Naive B cell (primary cell): Measurements from ENCODE around the gene ANKMY1. TPM values are rescaled to one million over a fixed set of nuclear protein-coding genes. Genes with fewer than 3 reads are reported as not detected.

Source experiments
- ATAC-seq, 2 donors: fragments of 150-1000 bp; cut with Tn5 transposase; 2 replicates each; pipeline ENCODE4 v1.10.0; 2021; ENCODE audit warnings: low read depth in 2 of 2, mild to moderate bottlenecking in 2 of 2, moderate library complexity in 2 of 2
- DNase-seq: peaks from one replicate; pipeline ENCODE4 v3.0.0; 2022
- H3K27ac Mint-ChIP-seq, 6 donors: one replicate each; pipeline ENCODE4 v1.8.0; 2020 to 2022; ENCODE audit warnings: mild to moderate bottlenecking in 6 of 6, mixed read lengths in 6 of 6, moderate library complexity in 5 of 6, inconsistent platforms in 2 of 6
- H3K27me3 Mint-ChIP-seq, 3 donors: one replicate each; pipeline ENCODE4 v1.8.0; 2021 to 2022; ENCODE audit warnings: mixed read lengths in 3 of 3, mild to moderate bottlenecking in 1 of 3
- H3K36me3 Mint-ChIP-seq, 2 donors: one replicate each; pipeline ENCODE4 v1.8.0; 2020 to 2022; ENCODE audit warnings: mixed read lengths in 2 of 2, inconsistent platforms in 1 of 2, mild to moderate bottlenecking in 1 of 2
- H3K4me1 Mint-ChIP-seq, 3 donors: one replicate each; pipeline ENCODE4 v1.8.0; 2020 to 2022; ENCODE audit warnings: mixed read lengths in 3 of 3, inconsistent platforms in 1 of 3, mild to moderate bottlenecking in 1 of 3, moderate library complexity in 1 of 3
- H3K4me3 Mint-ChIP-seq, 8 donors: one replicate each; pipeline ENCODE4 v1.8.0; 2020 to 2022; ENCODE audit warnings: mild to moderate bottlenecking in 8 of 8, mixed read lengths in 8 of 8, moderate library complexity in 8 of 8, inconsistent platforms in 2 of 8
- H3K9me3 Mint-ChIP-seq, 7 donors: one replicate each; pipeline ENCODE4 v1.8.0; 2020 to 2022; ENCODE audit warnings: mixed read lengths in 7 of 7, mild to moderate bottlenecking in 5 of 7, inconsistent platforms in 2 of 7, moderate library complexity in 1 of 7
- polyA plus RNA-seq, 6 donors: library from polyadenylated mRNA; unstranded; fragments of 300-500 nt; fragmentation: Illumina TruSeq; gene quantifications; one replicate each; pipeline ENCODE4 v1.2.3, GENCODE V29; 2021; ENCODE audit warnings: low read depth in 6 of 6

The ANKMY1 gene
- polyA plus RNA-seq, 6 donors from 2014 or later = 5.8 to 21.1 (median 8.9) TPM

DNA sequence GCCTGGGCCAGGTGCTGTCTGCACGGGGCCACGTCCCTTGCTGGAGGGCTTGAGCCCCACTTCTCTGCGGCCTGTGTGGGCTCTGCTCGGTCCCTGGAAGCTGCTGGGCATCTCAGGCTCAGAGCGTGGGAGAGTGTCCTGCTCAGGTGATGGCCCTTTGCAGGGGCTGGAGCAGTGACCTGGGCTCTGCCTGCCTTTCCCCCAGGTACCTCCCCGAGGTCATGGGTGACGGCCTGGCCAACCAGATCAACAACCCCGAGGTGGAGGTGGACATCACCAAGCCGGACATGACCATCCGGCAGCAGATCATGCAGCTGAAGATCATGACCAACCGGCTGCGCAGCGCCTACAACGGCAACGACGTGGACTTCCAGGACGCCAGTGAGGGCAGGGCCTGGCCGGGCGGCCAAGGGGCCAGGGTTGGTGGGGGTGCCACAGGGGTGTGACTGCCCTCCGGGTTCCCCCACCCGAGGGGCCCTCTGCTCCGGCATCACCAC is 92.5 kb downstream of the ANKMY1 start:
- H3K27me3 Mint-ChIP-seq = no peaks in the 10 kb centered on the region
- peaks cover 0 to 5% (median 4%) of the 10 kb centered on the region in 3 donors for H3K4me1 Mint-ChIP-seq
- DNase-seq (no peak), ATAC-seq (no peak)
- no peak overlapping the region for H3K27ac Mint-ChIP-seq
- H3K9me3 Mint-ChIP-seq = peaks cover 0 to 5% (median 0%) of the 10 kb centered on the region in 7 donors
- H3K36me3 Mint-ChIP-seq = peaks cover 0 to 4% of the 10 kb centered on the region in 2 donors
- H3K4me3 Mint-ChIP-seq = no peak overlapping the region

DNA sequence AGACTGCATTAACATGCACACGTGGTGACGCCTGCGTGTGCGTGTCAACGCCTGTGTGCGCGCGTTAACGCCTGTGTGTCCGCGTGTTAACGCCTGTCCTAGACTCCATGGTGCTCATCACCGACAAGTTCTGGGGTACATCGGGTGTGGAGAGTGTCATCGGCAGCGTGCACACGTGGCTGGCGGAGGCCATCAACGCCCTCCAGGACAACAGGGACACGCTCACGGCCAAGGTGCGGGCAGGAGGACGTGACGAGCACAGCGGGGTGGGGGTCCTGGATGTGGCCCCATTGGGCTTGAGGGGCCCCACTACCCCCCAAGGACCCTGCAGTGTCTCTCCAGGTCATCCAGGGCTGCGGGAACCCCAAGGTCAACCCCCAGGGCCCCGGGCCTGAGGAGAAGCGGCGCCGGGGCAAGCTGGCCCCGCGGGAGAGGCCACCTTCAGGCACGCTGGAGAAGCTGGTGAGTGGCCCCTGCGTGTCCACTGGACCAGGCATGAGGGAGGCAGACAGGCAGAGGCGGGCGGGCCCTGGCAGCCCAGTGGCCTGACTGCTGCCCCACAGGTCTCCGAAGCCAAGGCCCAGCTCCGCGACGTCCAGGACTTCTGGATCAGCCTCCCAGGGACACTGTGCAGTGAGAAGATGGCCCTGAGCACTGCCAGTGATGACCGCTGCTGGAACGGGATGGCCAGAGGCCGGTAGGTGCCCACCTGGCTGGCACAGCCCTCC is 93.1 kb downstream of the ANKMY1 start:
- Mint-ChIP-seq H3K27me3 (no peaks in the 10 kb centered on the region), H3K4me3 (no peak overlapping the region), H3K27ac (no peak overlapping the region), H3K9me3 (peaks cover 0 to 4% (median 0%) of the 10 kb centered on the region in 7 donors), H3K4me1 (peaks cover 0 to 5% (median 4%) of the 10 kb centered on the region in 3 donors), H3K36me3 (peaks cover 0 to 3% of the 10 kb centered on the region in 2 donors)
- ATAC-seq = no peak
- no peak for DNase-seq

DNA sequence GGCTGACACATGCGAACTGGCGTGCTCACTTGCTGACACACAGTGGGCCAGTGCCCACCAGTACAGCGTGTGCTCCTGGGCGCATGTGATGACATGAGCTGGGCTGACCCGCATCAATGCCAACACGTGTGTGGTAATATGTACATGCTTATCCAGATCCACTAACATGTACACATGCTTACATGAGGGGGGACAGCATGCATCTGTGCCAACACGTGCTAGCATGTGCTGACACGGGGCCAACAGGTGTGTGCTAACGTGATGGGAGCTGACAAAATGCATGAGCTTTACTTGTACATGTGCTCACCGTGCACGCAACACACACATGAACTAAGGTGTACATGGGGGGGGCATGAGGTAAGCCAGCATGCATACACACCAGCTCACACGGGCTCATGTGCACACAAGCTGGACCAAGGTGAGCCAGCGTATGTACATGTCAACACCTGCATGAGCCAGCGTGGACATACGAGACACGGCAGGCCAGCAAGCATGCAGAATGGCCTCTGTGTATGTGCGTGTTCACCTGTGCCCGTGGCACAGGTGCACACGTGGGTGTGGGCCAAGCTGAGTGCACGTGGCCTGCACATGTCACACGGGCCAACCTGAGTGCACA is 93.8 kb downstream of the ANKMY1 start:
- no peaks in the 10 kb centered on the region for H3K4me1 Mint-ChIP-seq
- H3K27me3 Mint-ChIP-seq = no peaks in the 10 kb centered on the region
- no peak for ATAC-seq
- H3K27ac Mint-ChIP-seq = no peak overlapping the region
- H3K36me3 Mint-ChIP-seq = no peaks in the 10 kb centered on the region
- H3K4me3 Mint-ChIP-seq = no peak overlapping the region
- no peaks in the 10 kb centered on the region for H3K9me3 Mint-ChIP-seq
- no peak for DNase-seq

- Mint-ChIP-seq H3K4me3 (no peak overlapping the region), H3K4me1 (no peaks in the 10 kb centered on the region), H3K27ac (no peak overlapping the region), H3K9me3 (no peaks in the 10 kb centered on the region), H3K27me3 (no peaks in the 10 kb centered on the region), H3K36me3 (no peaks in the 10 kb centered on the region)
- no peak for ATAC-seq
- DNase-seq = no peak
Observed at GRCh38 chr2:240463274-240463865, 94.4 kb downstream of the ANKMY1 start.

DNA sequence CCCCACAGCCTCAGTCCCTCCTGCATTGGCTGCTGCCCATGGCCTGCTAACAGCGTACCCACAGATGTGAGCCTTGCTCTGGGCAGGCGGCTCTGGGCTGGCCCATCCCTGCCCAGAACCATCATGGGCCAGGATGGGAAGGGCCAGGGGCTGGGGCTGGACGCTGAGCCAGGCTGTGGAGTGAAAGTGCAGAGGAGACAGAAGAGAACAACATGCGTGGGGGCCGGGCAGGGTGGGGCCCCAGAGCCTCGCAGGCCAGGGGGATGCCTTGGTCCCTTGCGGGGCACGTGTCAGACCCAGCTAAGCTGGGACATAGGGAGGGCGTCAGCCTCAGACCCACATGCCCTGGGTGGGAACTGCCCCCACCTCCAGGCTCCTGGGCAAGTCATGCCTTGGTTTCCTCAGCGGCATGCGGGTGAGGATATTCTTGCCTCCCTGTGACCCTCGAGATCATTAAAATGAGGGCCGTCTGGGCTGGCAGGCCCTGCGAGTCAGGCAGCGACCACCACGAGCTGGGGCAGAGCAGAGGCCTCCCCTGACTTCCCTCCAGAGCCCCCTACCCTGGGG is 95.0 kb downstream of the ANKMY1 start:
- Mint-ChIP-seq H3K27me3 (peaks cover 0 to 4% (median 3%) of the 10 kb centered on the region in 3 donors), H3K4me1 (no peaks in the 10 kb centered on the region), H3K27ac (no peak overlapping the region), H3K9me3 (no peaks in the 10 kb centered on the region), H3K36me3 (no peaks in the 10 kb centered on the region), H3K4me3 (no peak overlapping the region)
- DNase-seq = no peak
- ATAC-seq = no peak

- no peak for ATAC-seq
- Mint-ChIP-seq H3K27me3 (peaks cover 0 to 9% (median 7%) of the 10 kb centered on the region in 3 donors), H3K36me3 (no peaks in the 10 kb centered on the region), H3K4me1 (no peaks in the 10 kb centered on the region), H3K9me3 (no peaks in the 10 kb centered on the region), H3K27ac (no peak overlapping the region), H3K4me3 (no peak overlapping the region)
- DNase-seq = no peak
Observed at GRCh38 chr2:240462073-240462706, 95.6 kb downstream of the ANKMY1 start.

DNA sequence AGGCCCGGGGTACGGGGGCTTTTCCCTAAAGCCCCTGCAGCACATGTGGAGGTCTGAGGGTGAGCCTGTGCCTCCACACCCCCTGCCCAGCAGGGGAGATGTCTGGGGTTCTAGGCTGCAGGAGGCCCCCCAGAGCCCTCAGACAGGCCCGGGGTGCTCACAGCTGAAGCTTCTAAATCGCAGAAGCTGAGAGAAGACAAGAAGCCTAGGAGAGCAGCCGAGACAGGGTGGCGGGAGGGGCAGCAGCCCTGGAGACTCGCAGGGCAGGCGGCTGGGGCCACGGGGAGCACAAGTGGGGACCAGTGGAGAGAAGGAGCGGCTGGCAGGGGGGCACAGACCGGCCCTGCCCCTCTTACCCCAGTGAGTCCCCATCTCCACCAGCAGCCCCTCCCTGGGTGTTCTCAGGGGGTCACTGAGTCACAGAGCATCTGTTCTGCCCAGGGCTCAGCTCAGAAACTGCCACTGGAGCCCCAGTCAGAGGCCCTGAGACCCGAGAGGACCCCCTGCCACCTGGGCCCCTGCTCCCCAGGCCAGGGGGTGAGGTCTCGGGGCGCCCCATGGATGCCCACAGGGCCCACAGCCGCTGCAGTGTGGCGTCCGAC is 96.2 kb downstream of the ANKMY1 start:
- no peak for DNase-seq

GRCh38 chr2:240460781-240461431 is 96.9 kb downstream of the ANKMY1 start:
- H3K9me3 Mint-ChIP-seq = no peaks in the 10 kb centered on the region
- DNase-seq = no peak
- ATAC-seq = no peak

More for the DNA sequence above, 96.2 kb downstream of the ANKMY1 start:
- H3K27me3 Mint-ChIP-seq = peaks cover 0 to 15% (median 7%) of the 10 kb centered on the region in 3 donors
- no peak for ATAC-seq
- H3K4me1 Mint-ChIP-seq = no peaks in the 10 kb centered on the region
- H3K4me3 Mint-ChIP-seq = no peak overlapping the region
- H3K27ac Mint-ChIP-seq = no peak overlapping the region
- no peaks in the 10 kb centered on the region for H3K9me3 Mint-ChIP-seq
- H3K36me3 Mint-ChIP-seq = no peaks in the 10 kb centered on the region

GRCh38 chr2:240460253-240460711 is 97.5 kb downstream of the ANKMY1 start:
- DNase-seq (no peak), ATAC-seq (no peak)
- Mint-ChIP-seq H3K27me3 (peaks cover 0 to 22% (median 7%) of the 10 kb centered on the region in 3 donors), H3K36me3 (no peaks in the 10 kb centered on the region), H3K9me3 (no peaks in the 10 kb centered on the region), H3K27ac (peak overlapping the region in 1 of 6 donors; percentile 57), H3K4me3 (no peak overlapping the region), H3K4me1 (no peaks in the 10 kb centered on the region)

More at GRCh38 chr2:240460781-240461431, 96.9 kb downstream of the ANKMY1 start:
- H3K36me3 Mint-ChIP-seq = no peaks in the 10 kb centered on the region
- H3K4me3 Mint-ChIP-seq = no peak overlapping the region
- H3K4me1 Mint-ChIP-seq = no peaks in the 10 kb centered on the region
- H3K27me3 Mint-ChIP-seq = peaks cover 0 to 18% (median 7%) of the 10 kb centered on the region in 3 donors
- H3K27ac Mint-ChIP-seq = no peak overlapping the region

GRCh38 chr2:240459401-240460252 is 98.2 kb downstream of the ANKMY1 start:
- H3K36me3 Mint-ChIP-seq = no peaks in the 10 kb centered on the region
- H3K9me3 Mint-ChIP-seq = no peaks in the 10 kb centered on the region
- H3K4me1 Mint-ChIP-seq = peaks cover 5 to 6% (median 5%) of the 10 kb centered on the region in 3 donors
- no peak for ATAC-seq
- no peak overlapping the region for H3K4me3 Mint-ChIP-seq
- H3K27me3 Mint-ChIP-seq = peaks cover 4 to 28% (median 14%) of the 10 kb centered on the region in 3 donors
- DNase-seq = no peak
- H3K27ac Mint-ChIP-seq = no peak overlapping the region

- ATAC-seq (no peak), DNase-seq (no peak)
- Mint-ChIP-seq H3K4me3 (no peak overlapping the region), H3K36me3 (no peaks in the 10 kb centered on the region), H3K9me3 (no peaks in the 10 kb centered on the region), H3K27me3 (peaks cover 6 to 35% (median 21%) of the 10 kb centered on the region in 3 donors), H3K4me1 (peaks cover 11 to 12% (median 12%) of the 10 kb centered on the region in 3 donors), H3K27ac (no peak overlapping the region)
Observed at GRCh38 chr2:240458900-240459391, 98.8 kb downstream of the ANKMY1 start.
